MG63 (cell line): ENCODE data around the gene PLXNA2. TPM values are rescaled to one million over a fixed set of nuclear protein-coding genes. Genes with fewer than 3 reads are reported as not detected.

Source experiments
- DNase-seq: peaks from one replicate; pipeline ENCODE4 v3.0.0-alpha.2; 2020
- H3K27me3 ChIP-seq: fragments of 250-450 bp; sonication (Bioruptor Pico); 2 replicates; pipeline ENCODE4 v1.5.1; 2020; ENCODE audit warnings: mild to moderate bottlenecking, moderate library complexity
- H3K36me3 ChIP-seq: fragments of 250-450 bp; sonication (Bioruptor Pico); 2 replicates; pipeline ENCODE4 v1.5.1; 2020; ENCODE audit warnings: mild to moderate bottlenecking, moderate library complexity
- H3K4me3 ChIP-seq: fragments of 250-450 bp; sonication (Bioruptor Pico); 2 replicates; pipeline ENCODE4 v1.5.1; 2020; ENCODE audit warnings: mild to moderate bottlenecking, moderate library complexity
- H3K9me3 ChIP-seq: fragments of 250-450 bp; sonication (Bioruptor Pico); 2 replicates; pipeline ENCODE4 v1.5.1; 2020; ENCODE audit warnings: mild to moderate bottlenecking, moderate library complexity
- total RNA-seq: library from RNA; depleted of rRNA; stranded (reverse); fragments of >200 nt; shearing (Covaris generic); gene quantifications from 2 replicates; pipeline ENCODE4 v1.2.3, GENCODE V29; 2014; ENCODE audit warnings: low replicate concordance

Gene PLXNA2
- total RNA-seq, 1 experiment from 2014 or later, result 0.56 TPM

- Histone ChIP-seq H3K9me3 (no peaks in the 10 kb centered on the region), H3K4me3 (no peak overlapping the region), H3K36me3 (no peaks in the 10 kb centered on the region), H3K27me3 (no peaks in the 10 kb centered on the region)
- DNase-seq, result no peak
Observed at GRCh38 chr1:208081972-208082371, 162.2 kb downstream of the PLXNA2 start.

- DNase-seq, result no peak
- H3K9me3 ChIP-seq, result no peaks in the 10 kb centered on the region
- H3K4me3 ChIP-seq, result no peak overlapping the region
- H3K27me3 ChIP-seq, result no peaks in the 10 kb centered on the region
- H3K36me3 ChIP-seq, result no peaks in the 10 kb centered on the region
Observed at GRCh38 chr1:208080396-208081286, 163.5 kb downstream of the PLXNA2 start.

- Histone ChIP-seq H3K36me3 (no peaks in the 10 kb centered on the region), H3K9me3 (no peaks in the 10 kb centered on the region), H3K4me3 (no peak overlapping the region), H3K27me3 (no peaks in the 10 kb centered on the region)
- no peak for DNase-seq
Observed at GRCh38 chr1:208079161-208079560, 165.0 kb downstream of the PLXNA2 start.

- Histone ChIP-seq H3K4me3 (no peak overlapping the region), H3K36me3 (no peaks in the 10 kb centered on the region), H3K27me3 (no peaks in the 10 kb centered on the region), H3K9me3 (no peaks in the 10 kb centered on the region)
- DNase-seq, result no peak
Observed at GRCh38 chr1:208078752-208079151, 165.4 kb downstream of the PLXNA2 start.

GRCh38 chr1:208077232-208078075 lies 166.7 kb downstream of the PLXNA2 start:
- DNase-seq, result no peak
- no peaks in the 10 kb centered on the region for H3K9me3 ChIP-seq
- no peaks in the 10 kb centered on the region for H3K36me3 ChIP-seq
- H3K4me3 ChIP-seq, result no peak overlapping the region
- no peaks in the 10 kb centered on the region for H3K27me3 ChIP-seq

- no peak for DNase-seq
- Histone ChIP-seq H3K36me3 (no peaks in the 10 kb centered on the region), H3K27me3 (no peaks in the 10 kb centered on the region), H3K4me3 (no peak overlapping the region), H3K9me3 (no peaks in the 10 kb centered on the region)
Observed at GRCh38 chr1:208074353-208074752, 169.8 kb downstream of the PLXNA2 start.

GRCh38 chr1:208071435-208072031 lies 172.7 kb downstream of the PLXNA2 start:
- H3K9me3 ChIP-seq, result no peaks in the 10 kb centered on the region
- H3K4me3 ChIP-seq, result no peak overlapping the region
- H3K27me3 ChIP-seq, result no peaks in the 10 kb centered on the region
- H3K36me3 ChIP-seq, result no peaks in the 10 kb centered on the region
- peak; percentile 80 for DNase-seq

GRCh38 chr1:208069908-208070307 lies 174.3 kb downstream of the PLXNA2 start:
- Histone ChIP-seq H3K9me3 (no peaks in the 10 kb centered on the region), H3K36me3 (no peaks in the 10 kb centered on the region), H3K27me3 (no peaks in the 10 kb centered on the region), H3K4me3 (no peak overlapping the region)
- no peak for DNase-seq

- H3K36me3 ChIP-seq, result no peaks in the 10 kb centered on the region
- DNase-seq, result no peak
- no peaks in the 10 kb centered on the region for H3K27me3 ChIP-seq
- H3K4me3 ChIP-seq, result no peak overlapping the region
- H3K9me3 ChIP-seq, result no peaks in the 10 kb centered on the region
Observed at GRCh38 chr1:208069317-208069716, 174.9 kb downstream of the PLXNA2 start.

GRCh38 chr1:208068908-208069307 lies 175.3 kb downstream of the PLXNA2 start:
- Histone ChIP-seq H3K9me3 (no peaks in the 10 kb centered on the region), H3K27me3 (no peaks in the 10 kb centered on the region), H3K36me3 (no peaks in the 10 kb centered on the region), H3K4me3 (no peak overlapping the region)
- DNase-seq, result no peak

GRCh38 chr1:208068407-208068806 lies 175.8 kb downstream of the PLXNA2 start:
- no peaks in the 10 kb centered on the region for H3K27me3 ChIP-seq
- no peaks in the 10 kb centered on the region for H3K36me3 ChIP-seq
- no peak overlapping the region for H3K4me3 ChIP-seq
- H3K9me3 ChIP-seq, result no peaks in the 10 kb centered on the region
- DNase-seq, result no peak

GRCh38 chr1:208066583-208066982 lies 177.6 kb downstream of the PLXNA2 start:
- H3K4me3 ChIP-seq, result no peak overlapping the region
- H3K27me3 ChIP-seq, result no peaks in the 10 kb centered on the region
- DNase-seq, result no peak
- H3K36me3 ChIP-seq, result no peaks in the 10 kb centered on the region
- no peaks in the 10 kb centered on the region for H3K9me3 ChIP-seq

- DNase-seq, result no peak
- Histone ChIP-seq H3K9me3 (no peaks in the 10 kb centered on the region), H3K36me3 (no peaks in the 10 kb centered on the region), H3K27me3 (no peaks in the 10 kb centered on the region), H3K4me3 (no peak overlapping the region)
Observed at GRCh38 chr1:208065862-208066261, 178.3 kb downstream of the PLXNA2 start.

GRCh38 chr1:208061632-208062031 lies 182.6 kb downstream of the PLXNA2 start:
- no peak for DNase-seq
- no peaks in the 10 kb centered on the region for H3K36me3 ChIP-seq
- no peaks in the 10 kb centered on the region for H3K9me3 ChIP-seq

GRCh38 chr1:208061118-208061517 lies 183.1 kb downstream of the PLXNA2 start:
- Histone ChIP-seq H3K27me3 (no peaks in the 10 kb centered on the region), H3K9me3 (no peaks in the 10 kb centered on the region), H3K4me3 (no peak overlapping the region), H3K36me3 (no peaks in the 10 kb centered on the region)
- no peak for DNase-seq

More at GRCh38 chr1:208061632-208062031, 182.6 kb downstream of the PLXNA2 start:
- Histone ChIP-seq H3K27me3 (no peaks in the 10 kb centered on the region), H3K4me3 (no peak overlapping the region)

GRCh38 chr1:208060215-208060869 lies 183.8 kb downstream of the PLXNA2 start:
- H3K27me3 ChIP-seq, result no peaks in the 10 kb centered on the region
- no peak overlapping the region for H3K4me3 ChIP-seq
- no peaks in the 10 kb centered on the region for H3K9me3 ChIP-seq
- no peak for DNase-seq
- H3K36me3 ChIP-seq, result no peaks in the 10 kb centered on the region
